ENCODE data around the gene TSNAXIP1. TPM values are rescaled to one million over a fixed set of nuclear protein-coding genes. Genes with fewer than 3 reads are reported as not detected.

Gene TSNAXIP1
- total RNA-seq, 1 donor from 2014 or later, result 6.6 TPM

- Mint-ChIP-seq H3K27me3 (ENCODE audit: low read depth) (no peaks in the 10 kb centered on the region), H3K27ac (ENCODE audit: unreplicated experiment) (no peak overlapping the region), H3K4me3 (no peak overlapping the region), H3K9me3 (no peaks in the 10 kb centered on the region), H3K36me3 (ENCODE audit: low read depth) (peaks cover 13% of the 10 kb centered on the region), H3K4me1 (no peaks in the 10 kb centered on the region)
- DNase-seq (ENCODE audit: low read depth, low spot score), result no peak
- TF ChIP-seq, protein P1, sequence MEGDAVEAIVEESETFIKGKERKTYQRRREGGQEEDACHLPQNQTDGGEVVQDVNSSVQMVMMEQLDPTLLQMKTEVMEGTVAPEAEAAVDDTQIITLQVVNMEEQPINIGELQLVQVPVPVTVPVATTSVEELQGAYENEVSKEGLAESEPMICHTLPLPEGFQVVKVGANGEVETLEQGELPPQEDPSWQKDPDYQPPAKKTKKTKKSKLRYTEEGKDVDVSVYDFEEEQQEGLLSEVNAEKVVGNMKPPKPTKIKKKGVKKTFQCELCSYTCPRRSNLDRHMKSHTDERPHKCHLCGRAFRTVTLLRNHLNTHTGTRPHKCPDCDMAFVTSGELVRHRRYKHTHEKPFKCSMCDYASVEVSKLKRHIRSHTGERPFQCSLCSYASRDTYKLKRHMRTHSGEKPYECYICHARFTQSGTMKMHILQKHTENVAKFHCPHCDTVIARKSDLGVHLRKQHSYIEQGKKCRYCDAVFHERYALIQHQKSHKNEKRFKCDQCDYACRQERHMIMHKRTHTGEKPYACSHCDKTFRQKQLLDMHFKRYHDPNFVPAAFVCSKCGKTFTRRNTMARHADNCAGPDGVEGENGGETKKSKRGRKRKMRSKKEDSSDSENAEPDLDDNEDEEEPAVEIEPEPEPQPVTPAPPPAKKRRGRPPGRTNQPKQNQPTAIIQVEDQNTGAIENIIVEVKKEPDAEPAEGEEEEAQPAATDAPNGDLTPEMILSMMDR (conservative IDR thresholded peaks at IDR 0.05), result no peak
Observed at GRCh38 chr16:67779256-67780014, 27.3 kb upstream of the TSNAXIP1 start.

DNA sequence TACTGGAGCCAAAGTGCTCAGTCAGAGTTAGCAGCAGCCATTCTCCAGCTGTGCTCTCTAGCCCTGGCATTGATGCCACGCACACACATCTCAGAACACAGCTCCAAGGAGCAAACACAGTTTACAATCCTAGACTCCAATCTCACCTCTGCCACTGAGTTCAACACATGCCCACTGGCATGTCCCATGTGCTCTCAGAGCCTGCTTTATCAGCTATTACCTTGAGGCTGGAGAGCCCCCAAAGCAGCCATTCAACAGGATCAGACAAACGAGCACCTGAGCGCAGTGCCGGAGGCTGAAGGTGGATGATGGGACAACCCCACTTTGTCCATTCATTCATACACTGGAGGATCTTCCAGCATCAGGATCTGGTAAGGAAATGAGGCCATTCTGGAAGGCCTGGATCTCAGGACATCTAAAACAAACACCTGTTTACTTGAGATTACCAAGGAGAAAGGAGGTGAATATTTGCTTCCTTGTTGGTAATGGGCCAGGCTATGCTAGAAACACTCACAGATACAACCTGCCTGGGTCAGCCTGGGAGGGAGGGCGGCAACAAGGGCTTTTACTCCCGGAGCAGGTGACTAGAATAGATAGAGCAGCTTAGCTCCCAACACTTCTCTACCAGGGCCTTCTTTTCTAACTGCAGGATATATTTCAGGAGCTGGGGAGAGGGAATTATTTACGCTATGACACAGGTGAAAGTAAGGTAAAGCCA lies 25.7 kb upstream of the TSNAXIP1 start:
- no peak for DNase-seq (ENCODE audit: low read depth, low spot score)
- TF ChIP-seq, protein P1 (conservative IDR thresholded peaks at IDR 0.05), result no peak
- Mint-ChIP-seq H3K36me3 (ENCODE audit: low read depth) (peaks cover 10% of the 10 kb centered on the region), H3K27me3 (ENCODE audit: low read depth) (no peaks in the 10 kb centered on the region), H3K9me3 (no peaks in the 10 kb centered on the region), H3K4me1 (no peaks in the 10 kb centered on the region), H3K4me3 (no peak overlapping the region), H3K27ac (ENCODE audit: unreplicated experiment) (no peak overlapping the region)

GRCh38 chr16:67781565-67781921 lies 25.1 kb upstream of the TSNAXIP1 start:
- TF ChIP-seq, protein P1 (conservative IDR thresholded peaks at IDR 0.05), result no peak
- Mint-ChIP-seq H3K9me3 (no peaks in the 10 kb centered on the region), H3K4me1 (no peaks in the 10 kb centered on the region), H3K27me3 (ENCODE audit: low read depth) (no peaks in the 10 kb centered on the region), H3K36me3 (ENCODE audit: low read depth) (peaks cover 10% of the 10 kb centered on the region), H3K27ac (ENCODE audit: unreplicated experiment) (no peak overlapping the region), H3K4me3 (no peak overlapping the region)
- DNase-seq (ENCODE audit: low read depth, low spot score), result no peak

- no peak for DNase-seq (ENCODE audit: low read depth, low spot score)
- Mint-ChIP-seq H3K4me1 (no peaks in the 10 kb centered on the region), H3K9me3 (no peaks in the 10 kb centered on the region), H3K36me3 (ENCODE audit: low read depth) (peaks cover 10% of the 10 kb centered on the region), H3K27ac (ENCODE audit: unreplicated experiment) (no peak overlapping the region), H3K27me3 (ENCODE audit: low read depth) (no peaks in the 10 kb centered on the region), H3K4me3 (no peak overlapping the region)
- TF ChIP-seq, protein P1 (conservative IDR thresholded peaks at IDR 0.05), result no peak
Observed at GRCh38 chr16:67782567-67783352, 23.9 kb upstream of the TSNAXIP1 start.

DNA sequence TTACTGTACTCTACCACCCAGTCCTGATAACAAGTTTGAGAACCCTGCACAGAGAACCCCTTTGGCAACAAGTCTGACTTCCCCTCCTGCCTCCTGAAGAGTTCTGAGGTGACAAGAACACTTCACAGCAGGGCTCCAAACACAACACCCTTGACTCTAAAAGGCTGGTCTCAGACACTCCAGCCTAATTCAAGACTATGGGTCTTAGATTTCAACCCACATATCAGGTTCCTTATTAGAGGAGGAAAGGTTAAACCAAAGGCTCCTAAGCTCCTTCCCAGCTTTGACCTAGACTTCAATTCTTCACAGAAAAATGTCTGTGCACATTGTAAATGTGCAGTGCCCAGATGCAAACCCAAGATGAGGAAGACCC lies 23.4 kb upstream of the TSNAXIP1 start:
- no peaks in the 10 kb centered on the region for H3K4me1 Mint-ChIP-seq
- no peak for DNase-seq (ENCODE audit: low read depth, low spot score)
- no peaks in the 10 kb centered on the region for H3K27me3 Mint-ChIP-seq (ENCODE audit: low read depth)
- H3K36me3 Mint-ChIP-seq (ENCODE audit: low read depth), result peaks cover 10% of the 10 kb centered on the region
- TF ChIP-seq, protein P1 (conservative IDR thresholded peaks at IDR 0.05), result no peak
- no peak overlapping the region for H3K4me3 Mint-ChIP-seq
- H3K9me3 Mint-ChIP-seq, result no peaks in the 10 kb centered on the region
- no peak overlapping the region for H3K27ac Mint-ChIP-seq (ENCODE audit: unreplicated experiment)
